IMR-90 (cell line): ENCODE results near the gene SORD. TPM values are rescaled to one million over a fixed set of nuclear protein-coding genes. Genes with fewer than 3 reads are reported as not detected.
A peak's percentile ranks its signal among the peaks of the same experiment; 100 is the strongest.

Experiments used
- ATAC-seq: fragments of 200-7000 bp; cut with Tn5 transposase; 2 replicates; pipeline ENCODE4 v1.9.1; 2020; ENCODE audit warnings: low read depth, mild to moderate bottlenecking, moderate library complexity
- BruUV-seq: library from RNA; stranded (reverse); fragments of 400-500 nt; replicated peaks from 2 replicates; lab custom pipeline; 2021; lab: Mats Ljungman, UMichigan
- CTCF ChIA-PET: fragments of 300-600 bp; formaldehyde crosslinking; extraction: SDS; loops from one replicate; lab custom pipeline; 2021; ENCODE audit warnings: antibody characterized with exemption; lab: Yijun Ruan, JAX
- POLR2A ChIA-PET: fragments of 300-600 bp; sonication (Branson Sonifier 250); formaldehyde crosslinking; loops from one replicate; lab custom pipeline; 2022; ENCODE audit warnings: antibody characterized with exemption; ENCODE audit not compliant: unreplicated experiment; lab: Charles Lee
- DNase-seq: peaks from one replicate; pipeline ENCODE4 v3.0.0; 2013
- H2AFZ ChIP-seq: replicated peaks from 2 replicates; pipeline ENCODE3; 2013; ENCODE audit warnings: low read length, mild to moderate bottlenecking; ENCODE audit not compliant: poor library complexity
- H2AK5ac ChIP-seq: 2 replicates; pipeline ENCODE4 v1.6.1; 2013; ENCODE audit warnings: low read depth, low read length, inconsistent platforms
- H2AK9ac ChIP-seq: replicated peaks from 2 replicates; pipeline ENCODE3; 2013; ENCODE audit warnings: mild to moderate bottlenecking, low read depth, low read length, moderate library complexity; ENCODE audit not compliant: poor library complexity
- H2BK120ac ChIP-seq: 2 replicates; pipeline ENCODE4 v1.6.1; 2013; ENCODE audit warnings: low read depth, low read length, inconsistent platforms
- H2BK15ac ChIP-seq: 3 replicates; pipeline ENCODE4 v1.6.1; 2013; ENCODE audit warnings: low read depth, low read length, inconsistent platforms
- H2BK20ac ChIP-seq: 2 replicates; pipeline ENCODE4 v1.6.1; 2013; ENCODE audit warnings: low read depth, mild to moderate bottlenecking, inconsistent platforms, low read length, moderate library complexity
- H2BK5ac ChIP-seq: 2 replicates; pipeline ENCODE4 v1.6.1; 2013; ENCODE audit warnings: mild to moderate bottlenecking, low read depth, low read length, inconsistent platforms; ENCODE audit not compliant: poor library complexity, severe bottlenecking
- H3K14ac ChIP-seq: replicated peaks from 2 replicates; pipeline ENCODE4 v1.6.1; 2013; ENCODE audit warnings: low read depth, low read length, inconsistent platforms
- H3K18ac ChIP-seq: 2 replicates; pipeline ENCODE4 v1.6.1; 2013; ENCODE audit warnings: low read depth, low read length, control low read depth
- H3K23ac ChIP-seq: 2 replicates; pipeline ENCODE4 v1.6.1; 2013; ENCODE audit warnings: low read depth, low read length, inconsistent platforms
- H3K27ac ChIP-seq: 2 replicates; pipeline ENCODE4 v1.5.1; 2013; ENCODE audit warnings: mild to moderate bottlenecking, control low read depth, low read length; ENCODE audit not compliant: insufficient read depth
- H3K27me3 ChIP-seq: 2 replicates; pipeline ENCODE4 v1.6.1; 2013; ENCODE audit warnings: low read length; ENCODE audit not compliant: control insufficient read depth, insufficient read depth
- H3K36me3 ChIP-seq: 2 replicates; pipeline ENCODE4 v1.6.1; 2013; ENCODE audit warnings: low read length, mixed read lengths; ENCODE audit not compliant: control insufficient read depth, insufficient read depth
- H3K4ac ChIP-seq: 2 replicates; pipeline ENCODE4 v1.6.1; 2013; ENCODE audit warnings: low read depth, low read length, inconsistent platforms
- H3K4me1 ChIP-seq: 2 replicates; pipeline ENCODE4 v1.6.1; 2013; ENCODE audit warnings: low read length, mixed read lengths; ENCODE audit not compliant: control insufficient read depth, insufficient read depth
- H3K4me2 ChIP-seq: 2 replicates; pipeline ENCODE4 v1.6.1; 2013; ENCODE audit warnings: low read depth, mild to moderate bottlenecking, control low read depth, low read length, moderate library complexity
- H3K4me3 ChIP-seq: 2 replicates; pipeline ENCODE4 v1.5.1; 2013; ENCODE audit warnings: low read depth, mild to moderate bottlenecking, control low read depth, low read length, moderate library complexity; ENCODE audit not compliant: insufficient read depth
- H3K56ac ChIP-seq: 2 replicates; pipeline ENCODE4 v1.6.1; 2013; ENCODE audit warnings: low read length, inconsistent platforms; ENCODE audit not compliant: insufficient read depth; ENCODE audit errors: extremely low read depth
- H3K79me1 ChIP-seq, 2 experiments: 2 replicates each; pipeline ENCODE4 v1.6.1; 2013; ENCODE audit warnings: low read length in 2 of 2, inconsistent platforms in 1 of 2, low read depth in 1 of 2
- H3K9ac ChIP-seq: 2 replicates; pipeline ENCODE4 v1.6.1; 2013; ENCODE audit warnings: low read depth, low read length, control low read depth
- H3K9me1 ChIP-seq: 2 replicates; pipeline ENCODE4 v1.6.1; 2013; ENCODE audit warnings: low read length, inconsistent platforms; ENCODE audit not compliant: insufficient read depth
- H3K9me3 ChIP-seq: 2 replicates; pipeline ENCODE4 v1.6.1; 2013; ENCODE audit warnings: low read length; ENCODE audit not compliant: control insufficient read depth, insufficient read depth
- H4K20me1 ChIP-seq: 2 replicates; pipeline ENCODE4 v1.6.1; 2013; ENCODE audit warnings: low read length, inconsistent platforms; ENCODE audit not compliant: insufficient read depth
- H4K5ac ChIP-seq: 2 replicates; pipeline ENCODE4 v1.6.1; 2013; ENCODE audit warnings: mild to moderate bottlenecking, low read depth, low read length, control low read depth
- H4K8ac ChIP-seq, 2 experiments: 2 replicates each; pipeline ENCODE4 v1.6.1; 2013; ENCODE audit warnings: low read depth in 2 of 2, low read length in 2 of 2, control low read depth in 1 of 2, inconsistent platforms in 1 of 2
- H4K91ac ChIP-seq: 2 replicates; pipeline ENCODE4 v1.6.1; 2013; ENCODE audit warnings: low read depth, low read length, inconsistent platforms; ENCODE audit not compliant: insufficient read depth
- CEBPB ChIP-seq: IDR thresholded peaks from 2 replicates; pipeline ENCODE4 v1.6.1; 2012; ENCODE audit warnings: low read depth, low read length, improper control_type of control experiment
- FOS ChIP-seq: fragments of 150-350 bp; IDR thresholded peaks from 2 replicates; pipeline ENCODE4 v1.6.1; 2016; ENCODE audit warnings: low read depth, low read length
- MAZ ChIP-seq: IDR thresholded peaks from 2 replicates; pipeline ENCODE4 v1.6.1; 2012; ENCODE audit warnings: low read depth, mild to moderate bottlenecking, low read length, improper control_type of control experiment, moderate library complexity, borderline replicate concordance
- POLR2A ChIP-seq: IDR thresholded peaks from 2 replicates; pipeline ENCODE4 v1.6.1; 2012; ENCODE audit warnings: mild to moderate bottlenecking, low read depth, low read length
- RFX5 ChIP-seq: IDR thresholded peaks from 2 replicates; pipeline ENCODE4 v1.8.0; 2012; ENCODE audit warnings: low read depth, mild to moderate bottlenecking, low read length, moderate library complexity
- WGBS, 2 experiments: methylation state at CpG; one replicate each; pipeline versions ENCODE4 v1.1.5 to v1.1.7; 2013; ENCODE audit warnings: missing lambda C conversion rate in 2 of 2; ENCODE audit not compliant: insufficient read length in 1 of 2; ENCODE audit errors: extremely low coverage in 2 of 2; 5-methylcytosine and 5-hydroxymethylcytosine counted together
- dilution Hi-C: fragments of 300-500 bp; cut with HindIII; formaldehyde crosslinking; loops from one replicate; pipeline ENCODE4 v1.14.3; 2018; ENCODE audit warnings: low sequenced_read_pairs; ENCODE audit not compliant: unreplicated experiment
- in situ Hi-C: fragments of 300-500 bp; cut with MboI; formaldehyde crosslinking; loops from 3 replicates; pipeline ENCODE4 v1.14.3; 2019; ENCODE audit warnings: low sequenced_read_pairs, inconsistent platforms, mixed read lengths
- intact Hi-C: fragments of 100-400 bp; cut with micrococcal nuclease; formaldehyde crosslinking; loops from 2 replicates; pipeline ENCODE4 v1.10.0; 2022
- polyA plus RNA-seq, 3 experiments: library from polyadenylated mRNA; depleted of rRNA; stranded (reverse); fragments of >200 nt; gene quantifications; 2 replicates each; pipeline ENCODE4 v1.2.3, GENCODE V29; 2012; ENCODE audit warnings: low replicate concordance in 1 of 3
- total RNA-seq: library from RNA; depleted of rRNA; stranded (reverse); fragments of >200 nt; gene quantifications from 2 replicates; pipeline ENCODE4 v1.2.3, GENCODE V29; 2012

Gene SORD
- total and polyA plus RNA-seq, 2 of the 4 experiments (the other 2 are of a cell fraction), result 27.6 to 34.2 TPM

DNA sequence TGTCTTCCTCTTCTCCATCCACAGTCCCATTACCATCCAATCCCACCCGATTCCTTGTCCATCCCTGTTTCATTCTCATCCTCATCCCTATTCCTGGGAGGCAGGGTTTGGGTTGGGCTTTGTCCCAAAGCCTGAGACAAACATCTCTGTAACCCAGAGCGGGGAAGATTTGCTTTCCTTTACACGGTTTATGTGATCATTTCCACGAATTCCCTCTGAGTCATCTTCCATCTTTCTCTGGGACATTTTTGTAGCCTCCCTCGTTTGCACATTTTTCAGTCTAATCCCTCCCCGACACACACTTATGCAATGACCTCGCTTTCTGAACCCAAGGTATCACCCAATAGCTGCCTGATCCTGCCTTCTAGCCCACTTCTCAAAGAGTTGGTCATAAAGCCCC lies 68.2 kb downstream of the SORD start:
- intact Hi-C loops (loop anchor here (5.0 kb wide), 1 partner anchor 69 kb away; the partner anchor contains the start of gene SORD), dilution Hi-C loops (no loop called here), in situ Hi-C loops (no loop called here)
- Histone ChIP-seq H2AK9ac (peak overlapping the region; percentile 78), H3K4ac (peak overlapping the region; percentile 87), H3K27ac (peak overlapping the region; percentile 96), H4K5ac (peak overlapping the region; percentile 62), H3K14ac (peak overlapping the region; percentile 88), H2BK20ac (peak overlapping the region; percentile 77), H3K4me2 (peak overlapping the region; percentile 71), H4K91ac (peak overlapping the region; percentile 88), H3K9ac (peak overlapping the region; percentile 29; the same call in 1 of the 2 replicates), H4K8ac (peak overlapping the region; percentile 54 to 71), H3K9me1 (peaks cover 9% of the 10 kb centered on the region), H3K27me3 (peaks cover 36% of the 10 kb centered on the region), H2BK120ac (peak overlapping the region; percentile 75), H3K23ac (peak overlapping the region; percentile 91), H2AFZ (peak overlapping the region; percentile 69), H3K18ac (peak overlapping the region; percentile 83), H3K79me1 (no peaks in the 10 kb centered on the region), H4K20me1 (no peaks in the 10 kb centered on the region), H3K9me3 (no peaks in the 10 kb centered on the region), H3K36me3 (no peaks in the 10 kb centered on the region), H2BK15ac (peak overlapping the region; percentile 43; the same call in 1 of the 3 replicates), H3K56ac (peak overlapping the region; percentile 40), H2BK5ac (peak overlapping the region; percentile 70), H3K4me3 (no peak overlapping the region), H2AK5ac (peak overlapping the region; percentile 48; the same call in 1 of the 2 replicates), H3K4me1 (peaks cover 10% of the 10 kb centered on the region; the same call in 1 of the 2 replicates)
- ChIA-PET POLR2A (no interaction called here), CTCF (no interaction called here)
- no peak for TF ChIP-seq MAZ
- no peak for TF ChIP-seq POLR2A
- peak; percentile 73 for TF ChIP-seq CEBPB
- TF ChIP-seq RFX5, result no peak
- peak; percentile 47; the same call in 1 of the 2 replicates for TF ChIP-seq FOS
- no TSS peak for BruUV-seq
- 11% methylated on average over 3 of the region's 7 CpGs; no CpG with 5 or more reads in 1 of the 2 experiments for WGBS, 2 experiments
- peak; percentile 83 for ATAC-seq
- DNase-seq, result peak; percentile 66
